Measurements from ENCODE around the gene FUT3.

The FUT3 gene

DNA sequence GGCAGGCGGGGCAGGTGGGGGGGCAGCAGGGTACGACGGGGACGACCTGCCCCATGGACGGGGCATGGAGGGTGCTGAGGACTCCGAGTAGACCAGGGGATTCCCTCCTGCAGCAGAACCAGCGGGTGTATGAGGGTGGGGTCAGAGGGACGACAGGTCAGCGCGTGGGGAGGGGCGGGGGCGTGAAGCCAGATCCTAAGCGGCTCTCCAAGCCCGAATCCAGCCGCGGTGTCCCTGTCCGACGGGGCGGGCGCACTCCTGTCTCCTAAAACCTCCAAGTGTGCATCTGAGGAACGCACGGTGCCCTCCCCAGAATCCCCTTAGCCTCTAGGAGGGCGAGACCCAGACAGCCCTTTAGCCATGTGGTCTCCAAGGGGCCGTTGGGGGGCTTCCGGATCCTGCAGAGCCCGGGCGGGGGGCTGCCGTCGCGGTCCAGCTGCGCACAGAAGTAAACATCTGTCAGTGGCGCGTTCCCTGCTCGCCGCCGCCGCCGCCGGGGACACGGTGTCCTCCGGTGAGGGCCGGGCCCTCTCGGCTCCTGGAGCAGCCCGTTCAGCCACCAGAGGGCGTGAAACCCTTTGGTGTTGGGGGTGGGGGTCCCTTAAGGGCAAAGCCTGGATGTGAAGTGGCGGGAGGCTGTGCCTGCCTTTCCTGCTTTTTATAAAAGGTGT, 45.7 kb downstream of the FUT3 start:
- Histone ChIP-seq H3K9ac (ENCODE audit: low read depth, low read length, poor library complexity, severe bottlenecking) (no peak overlapping the region), H4K20me1 (ENCODE audit: insufficient read depth, low read length, poor library complexity, severe bottlenecking) (no peaks in the 10 kb centered on the region), H3K4me3 (ENCODE audit: low read length, poor library complexity, severe bottlenecking) (no peak overlapping the region), H3F3A (ENCODE audit: low read depth) (no peaks in the 10 kb centered on the region), H2AFZ (ENCODE audit: low read length) (no peak overlapping the region), H3K4me2 (ENCODE audit: low read depth, low read length, poor library complexity, severe bottlenecking) (peak overlapping the region; percentile 22), H3K9me3 (ENCODE audit: insufficient read depth, low read depth, low read length) (no peaks in the 10 kb centered on the region), H3K79me2 (ENCODE audit: insufficient read depth, low read length) (no peaks in the 10 kb centered on the region), H3K36me3 (ENCODE audit: insufficient read depth, low read length) (no peaks in the 10 kb centered on the region), H3K9me2 (replicated peaks; ENCODE audit: low read depth, low read length) (no peaks in the 10 kb centered on the region), H3K4me1 (ENCODE audit: insufficient read depth, low read length, poor library complexity, severe bottlenecking) (peaks cover 5% of the 10 kb centered on the region), H3K27me3 (ENCODE audit: insufficient read depth, low read length, poor library complexity, severe bottlenecking) (no peaks in the 10 kb centered on the region)
- TF ChIP-seq CTCF (conservative IDR thresholded peaks at IDR 0.05; ENCODE audit: low read length) (peak; percentile 69), EZH2phosphoT487 (IDR thresholded peaks at IDR 0.05; ENCODE audit: borderline replicate concordance) (no peak)

GRCh38 chr19:5804516-5805461, 46.5 kb downstream of the FUT3 start, which contains the start of gene NRTN:
Gene NRTN (plus strand): TSS chr19:5805067. CDS start chr19:5824166, 19,099 bp downstream.
- TF ChIP-seq CTCF (conservative IDR thresholded peaks at IDR 0.05; ENCODE audit: low read length) (no peak), EZH2phosphoT487 (IDR thresholded peaks at IDR 0.05; ENCODE audit: borderline replicate concordance) (no peak)
- Histone ChIP-seq H3K9ac (ENCODE audit: low read depth, low read length, poor library complexity, severe bottlenecking) (peak within 1 kb of the TSS; percentile 73), H3K79me2 (ENCODE audit: insufficient read depth, low read length) (no peaks in the 10 kb centered on the region), H3K36me3 (ENCODE audit: insufficient read depth, low read length) (no peaks in the 10 kb centered on the region), H3K9me2 (replicated peaks; ENCODE audit: low read depth, low read length) (no peaks in the 10 kb centered on the region), H3K9me3 (ENCODE audit: insufficient read depth, low read depth, low read length) (no peaks in the 10 kb centered on the region), H2AFZ (ENCODE audit: low read length) (peak within 1 kb of the TSS; percentile 93), H4K20me1 (ENCODE audit: insufficient read depth, low read length, poor library complexity, severe bottlenecking) (no peaks in the 10 kb centered on the region), H3F3A (ENCODE audit: low read depth) (no peaks in the 10 kb centered on the region), H3K4me2 (ENCODE audit: low read depth, low read length, poor library complexity, severe bottlenecking) (peak within 1 kb of the TSS; percentile 91), H3K4me3 (ENCODE audit: low read length, poor library complexity, severe bottlenecking) (peak within 1 kb of the TSS; percentile 71), H3K27me3 (ENCODE audit: insufficient read depth, low read length, poor library complexity, severe bottlenecking) (no peaks in the 10 kb centered on the region), H3K4me1 (ENCODE audit: insufficient read depth, low read length, poor library complexity, severe bottlenecking) (peaks cover 5% of the 10 kb centered on the region)

- peak overlapping the region; percentile 71 for H3K4me3 ChIP-seq (ENCODE audit: low read length, poor library complexity, severe bottlenecking)
- H3K4me2 ChIP-seq (ENCODE audit: low read depth, low read length, poor library complexity, severe bottlenecking): peak overlapping the region; percentile 91
- peak overlapping the region; percentile 93 for H2AFZ ChIP-seq (ENCODE audit: low read length)
- no peaks in the 10 kb centered on the region for H4K20me1 ChIP-seq (ENCODE audit: insufficient read depth, low read length, poor library complexity, severe bottlenecking)
- no peaks in the 10 kb centered on the region for H3K9me2 ChIP-seq (replicated peaks; ENCODE audit: low read depth, low read length)
- peak overlapping the region; percentile 73 for H3K9ac ChIP-seq (ENCODE audit: low read depth, low read length, poor library complexity, severe bottlenecking)
- no peaks in the 10 kb centered on the region for H3K79me2 ChIP-seq (ENCODE audit: insufficient read depth, low read length)
- peaks cover 5% of the 10 kb centered on the region for H3K4me1 ChIP-seq (ENCODE audit: insufficient read depth, low read length, poor library complexity, severe bottlenecking)
- H3K36me3 ChIP-seq (ENCODE audit: insufficient read depth, low read length): no peaks in the 10 kb centered on the region
- no peaks in the 10 kb centered on the region for H3K27me3 ChIP-seq (ENCODE audit: insufficient read depth, low read length, poor library complexity, severe bottlenecking)
- H3F3A ChIP-seq (ENCODE audit: low read depth): no peaks in the 10 kb centered on the region
- TF ChIP-seq CTCF (conservative IDR thresholded peaks at IDR 0.05; ENCODE audit: low read length) (peak; percentile 98), EZH2phosphoT487 (IDR thresholded peaks at IDR 0.05; ENCODE audit: borderline replicate concordance) (no peak)
- H3K9me3 ChIP-seq (ENCODE audit: insufficient read depth, low read depth, low read length): no peaks in the 10 kb centered on the region
Observed at GRCh38 chr19:5803752-5804515, 47.3 kb downstream of the FUT3 start.
